Measurements from ENCODE around the gene GNAZ.

GNAZ gene

GRCh38 chr22:23119494-23120414 is 49.4 kb downstream of the GNAZ start:
- no peak for DNase-seq (ENCODE audit: low spot score)

GRCh38 chr22:23120415-23120899 is 50.1 kb downstream of the GNAZ start:
- DNase-seq (ENCODE audit: low spot score), result no peak

- DNase-seq (ENCODE audit: low spot score), result no peak
Observed at GRCh38 chr22:23121000-23121421, 50.7 kb downstream of the GNAZ start.

- no peak for DNase-seq (ENCODE audit: low spot score)
Observed at GRCh38 chr22:23121424-23121823, 51.1 kb downstream of the GNAZ start.

- DNase-seq (ENCODE audit: low spot score), result no peak
Observed at GRCh38 chr22:23122216-23122957, 52.1 kb downstream of the GNAZ start.

DNA sequence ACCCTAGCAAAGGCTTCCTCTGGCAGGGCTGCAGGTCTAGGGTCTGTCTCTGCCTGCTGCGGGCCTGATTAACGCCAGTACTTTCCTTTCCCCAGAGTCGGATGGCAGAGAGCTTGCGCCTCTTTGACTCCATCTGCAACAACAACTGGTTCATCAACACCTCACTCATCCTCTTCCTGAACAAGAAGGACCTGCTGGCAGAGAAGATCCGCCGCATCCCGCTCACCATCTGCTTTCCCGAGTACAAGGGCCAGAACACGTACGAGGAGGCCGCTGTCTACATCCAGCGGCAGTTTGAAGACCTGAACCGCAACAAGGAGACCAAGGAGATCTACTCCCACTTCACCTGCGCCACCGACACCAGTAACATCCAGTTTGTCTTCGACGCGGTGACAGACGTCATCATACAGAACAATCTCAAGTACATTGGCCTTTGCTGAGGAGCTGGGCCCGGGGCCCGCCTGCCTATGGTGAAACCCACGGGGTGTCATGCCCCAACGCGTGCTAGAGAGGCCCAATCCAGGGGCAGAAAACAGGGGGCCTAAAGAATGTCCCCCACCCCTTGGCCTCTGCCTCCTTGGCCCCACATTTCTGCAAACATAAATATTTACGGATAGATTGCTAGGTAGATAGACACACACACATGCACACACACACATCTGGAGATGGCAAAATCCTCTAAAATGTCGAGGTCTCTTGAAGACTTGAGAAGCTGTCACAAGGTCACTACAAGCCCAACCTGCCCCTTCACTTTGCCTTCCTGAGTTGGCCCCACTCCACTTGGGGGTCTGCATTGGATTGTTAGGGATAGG is 52.9 kb downstream of the GNAZ start:
- DNase-seq (ENCODE audit: low spot score), result no peak

DNA sequence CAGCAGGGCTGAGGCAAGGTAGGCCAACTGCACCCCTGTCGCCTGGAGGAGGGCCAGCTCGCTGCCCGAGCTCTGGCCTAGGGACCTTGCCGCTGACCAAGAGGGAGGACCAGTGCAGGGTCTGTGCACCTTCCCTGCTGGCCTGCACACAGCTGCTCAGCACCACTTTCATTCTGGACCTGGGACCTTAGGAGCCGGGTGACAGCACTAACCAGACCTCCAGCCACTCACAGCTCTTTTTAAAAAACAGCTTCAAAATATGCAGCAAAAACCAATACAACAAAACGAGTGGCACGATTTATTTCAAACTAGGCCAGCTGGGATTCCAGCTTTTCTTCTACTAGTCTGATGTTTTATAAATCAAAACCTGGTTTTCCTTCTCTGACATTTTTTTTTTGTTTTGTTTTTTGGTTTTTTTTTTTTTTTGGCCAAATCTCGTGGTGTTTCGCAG is 53.5 kb downstream of the GNAZ start:
- no peak for DNase-seq (ENCODE audit: low spot score)

DNA sequence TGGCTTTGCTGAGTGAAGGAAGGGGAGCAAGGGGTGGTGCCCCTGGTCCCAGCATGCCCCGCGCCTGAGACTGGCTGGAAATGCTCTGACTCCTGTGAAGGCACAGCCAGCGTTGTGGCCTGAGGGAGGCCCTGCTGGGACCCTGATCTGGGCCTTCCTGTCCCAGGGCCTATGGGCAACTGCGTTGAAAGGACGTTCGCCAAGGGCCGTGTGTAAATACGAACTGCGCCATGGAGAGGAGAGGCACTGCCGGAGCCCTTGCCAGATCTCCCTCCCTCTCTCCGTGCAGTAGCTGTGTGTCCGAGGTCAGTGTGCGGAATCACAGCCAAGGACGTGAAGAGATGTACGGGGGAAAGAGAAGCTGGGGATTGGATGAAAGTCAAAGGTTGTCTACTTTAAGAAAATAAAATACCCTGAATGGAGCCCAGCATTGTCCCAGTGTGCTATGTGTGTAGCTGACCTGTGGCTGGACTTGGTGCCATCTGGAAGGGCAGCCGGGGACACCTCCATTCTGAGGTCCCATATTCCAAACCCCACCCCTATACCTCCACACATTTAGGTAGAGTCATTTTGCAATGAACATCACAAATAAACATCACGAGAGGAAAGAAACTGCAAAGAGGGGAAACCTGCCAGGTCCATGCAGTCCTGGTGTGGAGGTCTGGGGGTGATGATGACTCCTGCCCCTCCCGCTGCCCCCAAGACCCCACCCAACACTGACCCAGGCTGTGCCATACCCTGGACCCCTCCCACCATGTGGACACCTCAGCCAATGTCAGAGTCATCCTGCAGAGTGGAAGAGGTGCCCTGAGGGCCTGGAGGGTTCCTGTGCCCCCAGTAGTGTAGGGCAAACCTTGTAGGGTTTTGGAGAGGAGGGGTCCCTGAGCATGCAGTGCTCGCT is 54.5 kb downstream of the GNAZ start:
- DNase-seq (ENCODE audit: low spot score), result no peak

GRCh38 chr22:23125512-23126103 is 55.3 kb downstream of the GNAZ start:
- DNase-seq (ENCODE audit: low spot score), result no peak

GRCh38 chr22:23126165-23127054 is 56.1 kb downstream of the GNAZ start:
- DNase-seq (ENCODE audit: low spot score), result no peak

DNA sequence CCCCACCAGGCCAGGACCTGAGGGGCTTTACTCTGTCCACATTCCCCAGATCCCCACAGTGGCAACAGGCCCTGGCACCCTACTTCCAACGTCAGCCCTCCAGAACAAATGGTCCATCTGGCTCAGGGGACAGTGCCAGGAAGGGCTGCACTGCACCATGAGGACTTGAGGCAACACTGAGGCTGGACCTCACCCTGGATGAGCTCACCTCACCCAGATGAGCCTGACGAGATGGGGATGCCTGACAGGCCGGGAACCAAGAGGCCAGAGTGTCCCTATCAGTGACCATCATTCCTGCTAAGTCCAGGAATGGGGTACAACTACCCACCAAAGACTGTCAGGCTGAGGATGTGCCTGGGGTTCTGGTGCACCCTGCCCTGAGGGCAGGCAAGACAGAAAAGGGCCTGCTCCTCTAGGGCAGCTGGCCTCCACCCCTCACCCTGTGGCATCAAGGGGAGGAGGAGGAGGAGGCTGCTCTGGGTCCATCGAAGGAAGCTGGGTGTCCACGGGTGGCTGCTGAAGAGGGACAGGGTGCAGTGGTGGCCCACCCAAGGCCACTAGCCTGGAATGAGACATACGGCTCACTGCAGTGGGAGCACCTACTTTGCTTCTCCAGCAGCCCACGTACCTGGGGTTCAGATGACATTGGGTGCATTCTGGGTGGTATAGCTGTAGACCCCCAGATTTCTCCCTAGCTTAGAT is 56.9 kb downstream of the GNAZ start:
- DNase-seq (ENCODE audit: low spot score), result no peak

DNA sequence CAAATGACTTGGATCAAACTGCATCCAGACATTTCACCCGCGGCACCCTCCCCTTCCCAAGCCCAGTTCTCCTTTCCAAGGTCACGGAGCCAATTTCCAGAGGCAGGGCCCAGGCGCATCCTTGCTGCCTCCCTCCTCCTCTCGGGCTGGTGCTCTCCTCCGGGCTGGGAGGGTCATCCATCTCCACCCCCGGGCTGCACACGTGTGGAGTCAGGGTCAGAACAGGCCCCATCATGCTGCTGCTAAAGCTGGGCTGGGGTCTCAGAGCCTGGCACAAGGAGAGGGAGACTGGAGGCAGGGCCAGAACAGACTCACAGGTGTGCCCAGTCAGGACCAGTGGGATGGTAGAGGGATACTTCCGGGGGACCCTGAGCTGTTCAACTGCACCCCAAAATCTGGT is 57.5 kb downstream of the GNAZ start:
- DNase-seq (ENCODE audit: low spot score), result no peak

DNA sequence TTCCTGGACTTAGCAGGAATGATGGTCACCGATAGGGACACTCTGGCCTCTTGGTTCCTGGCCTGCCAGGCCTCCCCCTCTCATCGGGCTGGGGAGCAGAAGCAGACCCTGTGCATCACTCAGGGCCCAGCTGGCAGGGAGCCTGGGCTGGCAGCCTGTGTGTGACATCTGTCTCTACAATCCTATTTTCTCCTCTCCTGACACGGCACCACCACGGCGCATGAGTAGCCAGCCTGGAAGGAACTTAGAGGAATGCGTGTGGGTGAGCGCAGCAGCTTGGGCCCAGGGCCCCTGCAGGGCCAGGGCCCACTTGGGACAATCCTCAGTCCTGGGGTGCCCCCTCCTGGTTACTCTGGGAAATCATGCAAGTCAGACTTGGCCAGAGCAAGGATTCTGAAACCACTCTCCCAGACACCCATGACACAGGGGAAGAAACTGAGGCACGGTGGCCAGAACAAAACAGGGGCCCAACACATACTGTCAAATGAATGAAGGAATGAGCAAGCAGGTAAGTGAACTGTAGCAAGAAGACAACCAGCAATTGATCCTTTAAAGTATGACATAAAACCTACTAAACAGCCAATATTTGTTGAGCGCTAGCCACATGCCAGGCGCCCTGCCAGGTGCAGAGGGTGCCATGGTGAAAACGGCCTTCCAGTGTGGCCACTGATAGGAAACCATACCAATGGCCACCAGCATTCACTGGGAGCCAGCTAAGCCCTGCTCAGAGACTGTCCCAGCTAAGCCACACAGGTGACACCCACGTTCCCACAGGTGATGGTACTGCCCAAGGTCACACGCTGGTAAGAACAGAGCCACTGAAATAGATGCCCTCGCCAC is 58.2 kb downstream of the GNAZ start:
- DNase-seq (ENCODE audit: low spot score), result peak; percentile 92

- DNase-seq (ENCODE audit: low spot score), result no peak
Observed at GRCh38 chr22:23129149-23129548, 58.8 kb downstream of the GNAZ start.

DNA sequence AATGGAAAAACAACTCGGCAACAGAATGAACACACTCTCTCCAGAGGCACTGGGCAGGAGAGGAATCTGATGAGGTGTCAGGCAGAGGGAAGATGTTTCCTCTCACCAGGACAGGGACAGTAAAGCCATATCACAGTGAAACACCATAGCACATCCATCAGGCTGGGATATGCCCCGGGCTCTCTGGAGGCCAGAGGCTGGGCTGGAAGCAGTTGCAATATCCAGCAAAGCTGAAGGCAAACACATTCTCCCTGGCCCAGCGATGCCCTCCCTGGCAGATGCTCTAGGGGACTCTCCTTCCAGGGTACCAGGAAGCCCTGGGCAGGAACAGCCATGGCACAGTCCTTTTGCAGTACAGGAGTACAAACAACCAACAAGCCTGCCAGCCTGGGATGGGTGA is 60.4 kb downstream of the GNAZ start:
- DNase-seq (ENCODE audit: low spot score), result no peak

DNA sequence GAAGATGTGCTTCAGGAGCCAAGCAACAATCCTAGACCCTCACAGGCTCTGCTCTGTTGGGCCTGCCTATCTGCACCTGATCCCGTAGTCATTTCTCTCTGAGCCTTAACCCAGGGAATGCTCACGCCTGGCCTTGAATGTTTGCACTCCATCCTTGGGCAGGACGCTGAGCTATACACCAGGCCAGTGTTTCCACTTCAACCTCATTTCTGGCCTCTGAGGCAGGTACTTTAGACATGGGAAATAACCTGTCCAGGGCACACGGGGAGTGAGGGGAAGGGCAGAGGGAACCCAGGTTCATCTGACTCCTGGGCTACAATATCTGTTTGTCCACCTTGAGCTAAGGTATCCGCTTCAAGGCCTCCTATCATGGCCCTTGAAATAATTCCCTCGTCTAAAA is 61.6 kb downstream of the GNAZ start:
- DNase-seq (ENCODE audit: low spot score), result no peak

- DNase-seq (ENCODE audit: low spot score), result no peak
Observed at GRCh38 chr22:23132376-23133091, 62.2 kb downstream of the GNAZ start.
